Spleen (tissue), 11 donors: ENCODE measurements around the gene ADPRS. TPM values are rescaled to one million over a fixed set of nuclear protein-coding genes. Genes with fewer than 3 reads are reported as not detected.

Experiments
- DNase-seq: peaks from one replicate; pipeline ENCODE4 v3.0.0-alpha.2; 2020
- H3K27ac ChIP-seq, 8 donors: fragments of 200-600 bp; sonication (generic) in 7 of 8; 1 replicate in 4 of 8; 2 replicates in 4 of 8; pipeline versions ENCODE4 v1.5.0 to v1.8.0; 2016 to 2021; ENCODE audit warnings: inconsistent platforms in 4 of 8, mild to moderate bottlenecking in 4 of 8, moderate library complexity in 1 of 8
- H3K27me3 ChIP-seq, 7 donors: fragments of 200-600 bp; sonication (generic) in 6 of 7; replicated peaks in 1 of 7; 1 replicate in 4 of 7; 2 replicates in 3 of 7; pipeline versions ENCODE4 v1.5.0 to v1.8.0; 2016 to 2021; ENCODE audit warnings: inconsistent platforms in 3 of 7, mild to moderate bottlenecking in 1 of 7
- H3K36me3 ChIP-seq, 6 donors: fragments of 200-600 bp; sonication (generic) in 5 of 6; 1 replicate in 4 of 6; 2 replicates in 2 of 6; pipeline versions ENCODE4 v1.5.0 to v1.8.0; 2016 to 2021; ENCODE audit warnings: inconsistent platforms in 2 of 6
- H3K4me1 ChIP-seq, 6 donors: fragments of 200-600 bp; sonication (generic) in 5 of 6; 1 replicate in 3 of 6; 2 replicates in 3 of 6; pipeline versions ENCODE4 v1.5.0 to v1.8.0; 2016 to 2021; ENCODE audit warnings: inconsistent platforms in 3 of 6
- H3K4me3 ChIP-seq, 8 donors: fragments of 200-600 bp; sonication (generic) in 7 of 8; 1 replicate in 4 of 8; 2 replicates in 4 of 8; pipeline versions ENCODE4 v1.5.0 to v1.8.0; 2016 to 2021; ENCODE audit warnings: inconsistent platforms in 4 of 8, mild to moderate bottlenecking in 4 of 8, moderate library complexity in 2 of 8
- H3K9me3 ChIP-seq, 8 donors: fragments of 200-600 bp; sonication (generic) in 7 of 8; 1 replicate in 4 of 8; 2 replicates in 4 of 8; pipeline versions ENCODE4 v1.5.0 to v1.8.0; 2016 to 2021; ENCODE audit warnings: inconsistent platforms in 4 of 8
- CTCF ChIP-seq, 11 experiments: fragments of 200-600 bp in 7 of 11; fragments of 450-650 bp in 4 of 11; sonication (generic) in 4 of 11; IDR thresholded peaks in 8 of 11; conservative IDR thresholded peaks in 3 of 11; 1 replicate in 7 of 11; 2 replicates in 4 of 11; pipeline versions ENCODE4 v1.4.0 to v1.8.0; 2016 to 2021; ENCODE audit warnings: antibody characterized with exemption in 11 of 11, inconsistent platforms in 4 of 11, mild to moderate bottlenecking in 1 of 11
- POLR2A ChIP-seq, 3 donors: fragments of 450-650 bp; IDR thresholded peaks; one replicate each; pipeline ENCODE4 v1.5.1; 2017; ENCODE audit warnings: antibody characterized with exemption in 3 of 3, mild to moderate bottlenecking in 1 of 3
- POLR2AphosphoS5 ChIP-seq, 3 donors: sonication (generic); formaldehyde crosslinking; IDR thresholded peaks; one replicate each; pipeline ENCODE4 v1.5.1; 2017; ENCODE audit warnings: antibody characterized with exemption in 3 of 3
- WGBS, 5 donors: extraction: QIAGEN DNeasy Blood & Tissue Kit in 3 of 5; methylation state at CpG; one replicate each; pipeline versions ENCODE4 v1.1.5 to v1.1.7; 2013 to 2018; 5-methylcytosine and 5-hydroxymethylcytosine counted together
- intact Hi-C: fragments of 100-400 bp; cut with DNase I; formaldehyde crosslinking; loops from one replicate; pipeline ENCODE4 v1.15.0; 2023; ENCODE audit warnings: low total_unique reads
- polyA plus RNA-seq, 3 donors: library from polyadenylated mRNA; stranded (reverse); fragments of 200-250 nt; gene quantifications; one replicate each; pipeline ENCODE4 v1.2.1, GENCODE V29; 2013
- total RNA-seq, 7 donors: library from RNA; depleted of rRNA in 3 of 7; stranded (reverse); fragments of >200 nt in 3 of 7; fragmentation: NEBNext Ultra II Directional in 4 of 7; extraction: Animal tissue kit (Norgen Biotek cat#: 25700) in 4 of 7; gene quantifications; one replicate each; pipeline versions ENCODE4 v1.1.0 to v1.2.1, GENCODE V29; 2016 to 2021
- donor health status: healthy with polysubstance abuse.
- donor health status: DM: no; HTN: no; CAD: no; lungs with moderate emphysema.
- donor health status: DM: no; HTN: no; CAD: no.
- donor health status: Bipolar disorder and iron deficiency.
- donor health status: healthy.
- donor health status: DM: no; HTN: no; CAD: no.
- donor health status: DM: yes; HTN: yes; CAD: no.

Gene ADPRS
- total and polyA plus RNA-seq, 10 donors: 21.3 to 44.9 (median 26.2) TPM

DNA sequence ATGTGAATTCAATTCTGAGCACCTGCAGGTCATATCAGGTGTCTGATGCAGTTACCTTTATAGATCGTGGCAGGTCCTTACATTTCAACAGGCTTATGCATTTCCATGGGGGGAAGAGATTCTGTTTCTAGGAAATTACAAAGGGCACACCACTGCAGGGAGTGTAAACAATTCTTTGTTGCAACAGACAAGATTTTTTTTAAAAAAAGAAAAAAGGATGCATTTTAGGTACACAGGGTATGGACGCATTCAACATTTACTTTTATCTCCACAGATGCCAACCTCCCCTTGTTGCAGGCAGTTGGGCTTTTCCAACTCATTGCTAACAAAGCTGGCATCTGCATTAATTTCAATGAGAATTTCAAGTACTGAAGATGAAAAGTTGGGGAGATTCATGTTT lies 18.3 kb upstream of the ADPRS start:
- H3K27me3 ChIP-seq: no peaks in the 10 kb centered on the region
- intact Hi-C loops: no loop called here
- peaks cover 0 to 7% (median 0%) of the 10 kb centered on the region in 6 donors for H3K36me3 ChIP-seq
- H3K27ac ChIP-seq: no peak overlapping the region
- TF ChIP-seq POLR2AphosphoS5 (IDR thresholded peaks at IDR 0.05): no peak
- no peak for TF ChIP-seq CTCF (IDR thresholded peaks at IDR 0.05 in 8 of 11, conservative IDR thresholded peaks at IDR 0.05 in 3 of 11)
- no peak for TF ChIP-seq POLR2A (IDR thresholded peaks at IDR 0.05)
- peaks cover 0 to 3% (median 0%) of the 10 kb centered on the region in 6 donors for H3K4me1 ChIP-seq
- no peaks in the 10 kb centered on the region for H3K9me3 ChIP-seq
- 89 to 94% (median 92%) methylated on average over 2 of the region's 2 CpGs for WGBS, 5 donors
- DNase-seq: no peak
- no peak overlapping the region for H3K4me3 ChIP-seq

- H3K4me1 ChIP-seq: peaks cover 0 to 3% (median 0%) of the 10 kb centered on the region in 6 donors
- TF ChIP-seq POLR2A (IDR thresholded peaks at IDR 0.05) (no peak), POLR2AphosphoS5 (IDR thresholded peaks at IDR 0.05) (no peak), CTCF (IDR thresholded peaks at IDR 0.05 in 8 of 11, conservative IDR thresholded peaks at IDR 0.05 in 3 of 11) (no peak)
- H3K4me3 ChIP-seq: no peak overlapping the region
- WGBS, 5 donors: 53 to 81% (median 72%) methylated on average over 4 of the region's 4 CpGs
- DNase-seq: no peak
- no peak overlapping the region for H3K27ac ChIP-seq
- H3K9me3 ChIP-seq: no peaks in the 10 kb centered on the region
- no peaks in the 10 kb centered on the region for H3K36me3 ChIP-seq
- intact Hi-C loops: no loop called here
- H3K27me3 ChIP-seq: peaks cover 0 to 2% (median 0%) of the 10 kb centered on the region in 7 donors
Observed at GRCh38 chr1:36076979-36077573, 11.6 kb upstream of the ADPRS start.

- Histone ChIP-seq H3K36me3 (no peaks in the 10 kb centered on the region), H3K27me3 (peaks cover 0 to 33% (median 17%) of the 10 kb centered on the region in 7 donors), H3K9me3 (no peaks in the 10 kb centered on the region), H3K4me1 (peaks cover 0 to 14% (median 11%) of the 10 kb centered on the region in 6 donors), H3K27ac (no peak overlapping the region), H3K4me3 (no peak overlapping the region)
- WGBS, 5 donors: 75 to 83% (median 80%) methylated on average over 3 of the region's 3 CpGs
- intact Hi-C loops: no loop called here
- no peak for DNase-seq
- no peak for TF ChIP-seq CTCF (IDR thresholded peaks at IDR 0.05 in 8 of 11, conservative IDR thresholded peaks at IDR 0.05 in 3 of 11)
- TF ChIP-seq POLR2AphosphoS5 (IDR thresholded peaks at IDR 0.05): no peak
- no peak for TF ChIP-seq POLR2A (IDR thresholded peaks at IDR 0.05)
Observed at GRCh38 chr1:36080236-36080635, 8.5 kb upstream of the ADPRS start.

DNA sequence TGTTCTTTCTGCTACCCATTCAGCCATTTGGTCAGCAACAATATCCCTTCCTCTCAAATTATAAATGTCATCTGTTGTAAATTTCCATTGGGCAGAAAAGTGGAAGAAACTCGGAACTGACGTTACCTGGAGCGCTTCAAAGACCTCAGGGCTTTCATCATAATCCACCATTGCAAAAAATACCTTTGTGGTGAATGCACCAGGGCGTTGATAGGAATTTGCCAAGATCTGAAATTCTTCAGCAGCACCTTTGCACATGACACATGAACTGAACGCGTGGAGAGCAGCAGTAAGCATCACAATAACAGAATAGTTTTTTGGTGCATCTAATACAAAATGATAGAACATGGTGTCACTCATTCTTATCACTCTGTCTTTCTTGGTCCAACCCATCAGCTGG lies 7.9 kb upstream of the ADPRS start:
- 73 to 90% (median 85%) methylated on average over 6 of the region's 6 CpGs for WGBS, 5 donors
- intact Hi-C loops: no loop called here
- Histone ChIP-seq H3K9me3 (no peaks in the 10 kb centered on the region), H3K4me1 (peaks cover 0 to 14% (median 11%) of the 10 kb centered on the region in 6 donors), H3K27ac (no peak overlapping the region), H3K27me3 (peaks cover 0 to 38% (median 17%) of the 10 kb centered on the region in 7 donors), H3K4me3 (no peak overlapping the region), H3K36me3 (no peaks in the 10 kb centered on the region)
- no peak for TF ChIP-seq POLR2AphosphoS5 (IDR thresholded peaks at IDR 0.05)
- no peak for TF ChIP-seq POLR2A (IDR thresholded peaks at IDR 0.05)
- no peak for TF ChIP-seq CTCF (IDR thresholded peaks at IDR 0.05 in 8 of 11, conservative IDR thresholded peaks at IDR 0.05 in 3 of 11)
- DNase-seq: no peak
